ENCODE data around the gene ACOT7.
"Not testable (repeated sequence)": the region's sequence is repeated elsewhere in the genome, so short reads cannot be mapped to it uniquely, and the experiment has no call there.

The ACOT7 gene

GRCh38 chr1:6313393-6314200 lies 80.0 kb downstream of the ACOT7 start:
- no peak overlapping the region for H3K27ac ChIP-seq
- TF ChIP-seq CTCF (IDR thresholded peaks at IDR 0.05; ENCODE audit: low read depth, low read length, missing control alignments): no peak
- no peaks in the 10 kb centered on the region for H3K27me3 ChIP-seq (replicated peaks)
- no peak for DNase-seq
- in situ Hi-C loops (cut with HindIII; ENCODE audit: low pct_ligation_motif_present, low sequenced_read_pairs): no loop called here
- H3K4me3 ChIP-seq (ENCODE audit: low read depth, low read length): no peak overlapping the region
- no peaks in the 10 kb centered on the region for H3K36me3 ChIP-seq (replicated peaks)

DNA sequence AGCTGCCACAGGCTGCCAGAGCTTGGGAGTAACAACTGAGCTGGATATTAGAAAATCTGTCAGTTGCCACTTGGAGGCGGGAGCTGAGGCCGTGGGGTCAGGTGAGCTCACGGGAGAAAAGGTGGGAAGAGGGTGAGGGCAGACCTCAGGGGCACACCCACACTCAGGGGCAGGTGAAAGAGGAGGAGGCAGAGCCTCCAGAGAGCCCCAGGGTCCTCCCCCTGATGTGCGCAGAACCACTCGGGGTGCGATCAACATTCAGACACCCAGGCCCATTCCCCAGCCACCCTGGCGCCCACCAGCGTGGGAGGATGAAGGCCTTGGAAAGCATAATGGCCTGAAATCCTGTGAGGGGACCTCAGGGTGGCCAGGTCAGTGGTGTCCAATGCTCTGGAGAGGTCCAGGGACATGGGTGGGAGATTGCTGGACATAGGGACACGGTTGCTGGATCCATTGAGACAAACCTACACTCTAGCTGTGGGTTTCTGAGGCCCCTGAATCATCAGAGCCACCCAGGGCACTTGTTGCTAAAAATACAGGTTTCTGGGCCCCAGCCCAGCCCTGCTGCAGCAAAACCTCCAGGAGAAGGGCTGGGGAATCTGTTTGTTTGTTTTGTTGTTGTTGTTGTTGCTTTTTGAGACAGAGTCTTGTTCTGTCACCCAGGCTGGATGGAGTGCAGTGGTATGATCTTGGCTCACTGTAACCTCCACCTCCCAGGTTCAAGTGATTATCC lies 83.3 kb downstream of the ACOT7 start:
- no peak overlapping the region for H3K4me3 ChIP-seq (ENCODE audit: low read depth, low read length)
- in situ Hi-C loops (cut with HindIII; ENCODE audit: low pct_ligation_motif_present, low sequenced_read_pairs): no loop called here
- no peak for TF ChIP-seq CTCF (IDR thresholded peaks at IDR 0.05; ENCODE audit: low read depth, low read length, missing control alignments)
- no peak for DNase-seq
- no peaks in the 10 kb centered on the region for H3K27me3 ChIP-seq (replicated peaks)
- no peak overlapping the region for H3K27ac ChIP-seq
- H3K36me3 ChIP-seq (replicated peaks): no peaks in the 10 kb centered on the region

- no peaks in the 10 kb centered on the region for H3K36me3 ChIP-seq (replicated peaks)
- in situ Hi-C loops (cut with HindIII; ENCODE audit: low pct_ligation_motif_present, low sequenced_read_pairs): no loop called here
- no peak for DNase-seq
- TF ChIP-seq CTCF (IDR thresholded peaks at IDR 0.05; ENCODE audit: low read depth, low read length, missing control alignments): no peak
- no peak overlapping the region for H3K27ac ChIP-seq
- H3K4me3 ChIP-seq (ENCODE audit: low read depth, low read length): no peak overlapping the region
- H3K27me3 ChIP-seq (replicated peaks): no peaks in the 10 kb centered on the region
Observed at GRCh38 chr1:6309564-6309963, 84.0 kb downstream of the ACOT7 start.

DNA sequence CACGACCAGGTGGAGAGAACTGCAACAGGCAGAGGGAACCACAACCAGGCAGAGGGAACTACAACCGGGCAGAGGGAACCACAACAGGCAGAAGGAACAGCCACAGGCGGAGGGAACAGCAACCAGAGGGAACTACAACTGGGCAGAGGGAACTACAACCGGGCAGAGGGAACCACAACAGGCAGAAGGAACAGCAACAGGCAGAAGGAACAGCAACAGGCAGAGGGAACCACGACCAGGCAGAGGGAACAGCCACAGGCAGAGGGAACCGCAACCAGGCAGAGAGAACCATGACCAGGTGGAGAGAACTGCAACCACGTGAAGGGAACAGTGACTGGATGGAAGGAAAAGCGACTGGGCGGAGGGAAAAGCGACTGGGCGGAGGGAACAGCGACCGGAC lies 85.1 kb downstream of the ACOT7 start:
- DNase-seq: no peak
- no peak for TF ChIP-seq CTCF (IDR thresholded peaks at IDR 0.05; ENCODE audit: low read depth, low read length, missing control alignments)
- H3K27ac ChIP-seq: no peak overlapping the region
- H3K27me3 ChIP-seq (replicated peaks): no peaks in the 10 kb centered on the region
- in situ Hi-C loops (cut with HindIII; ENCODE audit: low pct_ligation_motif_present, low sequenced_read_pairs): no loop called here
- no peak overlapping the region for H3K4me3 ChIP-seq (ENCODE audit: low read depth, low read length)
- no peaks in the 10 kb centered on the region for H3K36me3 ChIP-seq (replicated peaks)

DNA sequence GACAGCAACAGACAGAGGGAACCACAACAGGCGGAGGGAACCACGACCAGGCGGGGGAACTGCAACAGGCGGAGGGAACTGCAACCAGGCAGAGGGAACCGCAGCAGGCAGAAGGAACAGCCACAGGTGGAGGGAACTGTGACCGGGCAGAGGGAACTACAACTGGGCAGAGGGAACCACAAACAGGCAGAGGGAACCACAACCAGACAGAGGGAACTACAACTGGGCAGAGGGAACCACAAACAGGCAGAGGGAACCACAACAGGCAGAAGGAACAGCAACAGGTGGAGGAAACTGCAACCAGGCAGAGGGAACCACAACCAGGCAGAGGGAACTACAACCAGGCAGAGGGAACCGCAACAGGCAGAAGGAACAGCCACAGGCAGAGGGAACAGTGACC lies 85.9 kb downstream of the ACOT7 start:
- H3K27me3 ChIP-seq (replicated peaks); H3K36me3 ChIP-seq (replicated peaks); H3K27ac ChIP-seq; in situ Hi-C loops (cut with HindIII; ENCODE audit: low pct_ligation_motif_present, low sequenced_read_pairs); DNase-seq; H3K4me3 ChIP-seq (ENCODE audit: low read depth, low read length): not testable (repeated sequence)

- Histone ChIP-seq H3K4me3 (ENCODE audit: low read depth, low read length) (no peak overlapping the region), H3K27me3 (replicated peaks) (no peaks in the 10 kb centered on the region), H3K27ac (no peak overlapping the region), H3K36me3 (replicated peaks) (no peaks in the 10 kb centered on the region)
- in situ Hi-C loops (cut with HindIII; ENCODE audit: low pct_ligation_motif_present, low sequenced_read_pairs): no loop called here
- DNase-seq: no peak
- TF ChIP-seq CTCF (IDR thresholded peaks at IDR 0.05; ENCODE audit: low read depth, low read length, missing control alignments): no peak
Observed at GRCh38 chr1:6307099-6307498, 86.5 kb downstream of the ACOT7 start.
